CD14-positive monocyte (primary cell): ENCODE measurements around the gene MCL1. TPM values are rescaled to one million over a fixed set of nuclear protein-coding genes. Genes with fewer than 3 reads are reported as not detected.
"Not testable (repeated sequence)": the region's sequence is repeated elsewhere in the genome, so short reads cannot be mapped to it uniquely, and the experiment has no call there.

Experiments
- DNase-seq, 3 donors: peaks; one replicate each; pipeline ENCODE4 v3.0.0-alpha.2; 2011 to 2022
- H2AFZ ChIP-seq: 2 replicates; pipeline ENCODE4 v1.6.0; 2012; ENCODE audit warnings: mild to moderate bottlenecking, low read depth, low read length, inconsistent platforms; ENCODE audit not compliant: insufficient read depth, poor library complexity, severe bottlenecking
- H3K27ac ChIP-seq, 2 donors: 1 replicate in 1 of 2; 2 replicates in 1 of 2; pipeline ENCODE4 v1.5.1; 2012 to 2013; ENCODE audit warnings: low read length in 2 of 2, control low read depth in 1 of 2, inconsistent platforms in 1 of 2, low read depth in 1 of 2, mild to moderate bottlenecking in 1 of 2
- H3K27me3 ChIP-seq, 2 donors: one replicate each; pipeline versions ENCODE4 v1.6.0 to v1.6.1; 2011 to 2013; ENCODE audit warnings: low read length in 2 of 2; ENCODE audit not compliant: control insufficient read depth in 2 of 2, insufficient read depth in 2 of 2
- H3K36me3 ChIP-seq, 2 donors: replicated peaks in 1 of 2; 1 replicate in 1 of 2; 2 replicates in 1 of 2; pipeline versions ENCODE4 v1.5.1 to v1.6.1; 2012 to 2013; ENCODE audit warnings: low read length in 2 of 2, control low read depth in 1 of 2, inconsistent platforms in 1 of 2, mild to moderate bottlenecking in 1 of 2; ENCODE audit not compliant: insufficient read depth in 2 of 2, control insufficient read depth in 1 of 2
- H3K4me1 ChIP-seq, 2 donors: 1 replicate in 1 of 2; 2 replicates in 1 of 2; pipeline versions ENCODE4 v1.5.1 to v1.6.1; 2012 to 2013; ENCODE audit warnings: low read length in 2 of 2, control low read depth in 1 of 2, inconsistent platforms in 1 of 2, mild to moderate bottlenecking in 1 of 2, moderate library complexity in 1 of 2; ENCODE audit not compliant: insufficient read depth in 2 of 2, control insufficient read depth in 1 of 2
- H3K4me2 ChIP-seq: replicated peaks from 2 replicates; pipeline ENCODE3; 2012; ENCODE audit warnings: low read length, moderate library complexity, mild to moderate bottlenecking; ENCODE audit not compliant: poor library complexity, severe bottlenecking; ENCODE audit errors: extremely low read depth
- H3K4me3 ChIP-seq, 3 experiments: fragments of 200-600 bp in 1 of 3; sonication (generic) in 1 of 3; replicated peaks in 1 of 3; 1 replicate in 2 of 3; 2 replicates in 1 of 3; pipeline ENCODE4 v1.5.1; 2011 to 2013; ENCODE audit warnings: low read length in 3 of 3, mild to moderate bottlenecking in 3 of 3, control low read depth in 2 of 3, low read depth in 2 of 3, inconsistent platforms in 1 of 3, moderate library complexity in 1 of 3
- H3K79me2 ChIP-seq: 2 replicates; pipeline ENCODE4 v1.6.0; 2012; ENCODE audit warnings: mild to moderate bottlenecking, control low read depth, inconsistent platforms, low read length, moderate library complexity; ENCODE audit not compliant: insufficient read depth
- H3K9ac ChIP-seq: 2 replicates; pipeline ENCODE4 v1.6.0; 2017; ENCODE audit warnings: low read length, mild to moderate bottlenecking; ENCODE audit not compliant: insufficient read depth, poor library complexity, severe bottlenecking
- H3K9me3 ChIP-seq, 2 donors: replicated peaks in 1 of 2; 1 replicate in 1 of 2; 2 replicates in 1 of 2; pipeline versions ENCODE4 v1.5.1 to v1.6.1; 2012 to 2013; ENCODE audit warnings: low read length in 2 of 2, control low read depth in 1 of 2; ENCODE audit not compliant: control insufficient read depth in 1 of 2, insufficient read depth in 1 of 2
- H4K20me1 ChIP-seq: 2 replicates; pipeline ENCODE4 v1.6.0; 2012; ENCODE audit warnings: mild to moderate bottlenecking, low read length, control low read depth, moderate library complexity; ENCODE audit not compliant: insufficient read depth
- H3K27ac Mint-ChIP-seq, 7 donors: one replicate each; pipeline ENCODE4 v1.8.0; 2020; ENCODE audit warnings: mild to moderate bottlenecking in 7 of 7, mixed read lengths in 7 of 7, moderate library complexity in 6 of 7, inconsistent platforms in 2 of 7
- H3K27me3 Mint-ChIP-seq, 3 donors: one replicate each; pipeline ENCODE4 v1.8.0; 2021 to 2022; ENCODE audit warnings: low read depth in 3 of 3, mild to moderate bottlenecking in 3 of 3, mixed read lengths in 3 of 3, moderate library complexity in 3 of 3, inconsistent platforms in 1 of 3
- H3K36me3 Mint-ChIP-seq, 2 donors: one replicate each; pipeline ENCODE4 v1.8.0; 2020; ENCODE audit warnings: mixed read lengths in 2 of 2, inconsistent platforms in 1 of 2, mild to moderate bottlenecking in 1 of 2
- H3K4me1 Mint-ChIP-seq: one replicate; pipeline ENCODE4 v1.8.0; 2020; ENCODE audit warnings: mild to moderate bottlenecking, mixed read lengths
- H3K4me3 Mint-ChIP-seq, 2 donors: one replicate each; pipeline ENCODE4 v1.8.0; 2020; ENCODE audit warnings: mild to moderate bottlenecking in 2 of 2, mixed read lengths in 2 of 2, moderate library complexity in 1 of 2
- H3K9me3 Mint-ChIP-seq, 7 donors: one replicate each; pipeline ENCODE4 v1.8.0; 2020 to 2022; ENCODE audit warnings: mixed read lengths in 7 of 7, mild to moderate bottlenecking in 6 of 7, moderate library complexity in 6 of 7, inconsistent platforms in 2 of 7
- CTCF ChIP-seq: fragments of 200-600 bp; IDR thresholded peaks from one replicate; pipeline ENCODE4 v1.8.0; 2022; ENCODE audit warnings: antibody characterized with exemption, mild to moderate bottlenecking
- WGBS: methylation state at CpG from one replicate; pipeline ENCODE4 v1.1.5; 2013; ENCODE audit warnings: missing lambda C conversion rate; ENCODE audit not compliant: insufficient coverage; 5-methylcytosine and 5-hydroxymethylcytosine counted together
- intact Hi-C, 2 donors: fragments of 100-400 bp; cut with micrococcal nuclease; formaldehyde crosslinking; loops; one replicate each; pipeline versions ENCODE4 v1.15.0 to v1.15.1; 2023
- polyA plus RNA-seq, 3 donors: library from polyadenylated mRNA; depleted of rRNA in 1 of 3; unstranded in 2 of 3; stranded (reverse) in 1 of 3; fragments of 300-500 nt in 2 of 3; fragments of >200 nt in 1 of 3; fragmentation: Illumina TruSeq in 2 of 3; gene quantifications; 1 replicate in 2 of 3; 2 replicates in 1 of 3; pipeline ENCODE4 v1.2.3, GENCODE V29; 2012 to 2021

The MCL1 gene
- polyA plus RNA-seq, 3 donors: 287 to 2,076 (median 301) TPM

DNA sequence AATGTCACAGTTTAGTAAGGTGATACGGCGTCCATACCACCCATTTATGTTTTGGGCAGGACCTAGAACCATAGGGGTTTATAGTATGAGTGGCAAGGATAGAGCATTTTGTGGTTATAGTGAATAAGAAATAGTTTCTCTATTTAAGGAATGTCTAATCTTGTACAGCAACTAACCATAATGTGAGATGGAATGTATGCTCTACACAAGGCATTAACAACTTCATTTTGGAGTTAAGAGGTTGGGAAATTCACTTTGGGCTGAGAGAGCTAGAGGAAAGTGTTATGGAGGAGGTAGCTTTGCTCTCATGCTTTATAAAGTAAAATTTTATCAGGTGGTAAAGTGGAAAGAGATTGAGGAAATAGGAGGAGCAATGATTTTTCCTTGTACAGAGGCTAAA, 3.0 kb upstream of the MCL1 start:
- H3K4me3 Mint-ChIP-seq: no peak overlapping the region
- intact Hi-C loops: loop anchor here in 1 of 2 donors (5.0 kb wide), 1 partner anchor 40 kb away; no protein-coding TSS in a partner anchor

GRCh38 chr1:150581962-150582361, 2.6 kb upstream of the MCL1 start:
- H3K4me1 Mint-ChIP-seq: peaks cover 31% of the 10 kb centered on the region
- not testable (repeated sequence) for H3K4me2 ChIP-seq, H3K4me3 ChIP-seq, H3K4me3 Mint-ChIP-seq, H3K9ac ChIP-seq, DNase-seq, H2AFZ ChIP-seq, H3K27ac ChIP-seq, H3K27me3 Mint-ChIP-seq, H3K9me3 ChIP-seq, H3K27me3 ChIP-seq
- H3K4me1 ChIP-seq: peaks cover 23 to 33% of the 10 kb centered on the region in 2 donors
- H3K79me2 ChIP-seq: peaks cover 49% of the 10 kb centered on the region
- H3K27ac Mint-ChIP-seq: peak overlapping the region in 4 of 7 donors; percentile 27 to 73 (median 54)
- intact Hi-C loops: loop anchor here in 1 of 2 donors (5.0 kb wide), 1 partner anchor 40 kb away; no protein-coding TSS in a partner anchor
- peaks cover 3 to 17% (median 11%) of the 10 kb centered on the region in 7 donors for H3K9me3 Mint-ChIP-seq
- peaks cover 8 to 15% of the 10 kb centered on the region in 2 donors for H3K36me3 ChIP-seq
- peaks cover 17 to 23% of the 10 kb centered on the region in 2 donors for H3K36me3 Mint-ChIP-seq
- H4K20me1 ChIP-seq: peaks cover 25% of the 10 kb centered on the region
- 98% methylated on average over 7 of the region's 14 CpGs for WGBS

More for the DNA sequence above, 3.0 kb upstream of the MCL1 start:
- DNase-seq: no peak
- TF ChIP-seq CTCF: no peak
- Mint-ChIP-seq H3K4me1 (peaks cover 31% of the 10 kb centered on the region), H3K27me3 (peaks cover 0 to 4% (median 0%) of the 10 kb centered on the region in 3 donors), H3K9me3 (peaks cover 3 to 13% (median 11%) of the 10 kb centered on the region in 7 donors), H3K36me3 (peaks cover 13 to 18% of the 10 kb centered on the region in 2 donors), H3K27ac (peak overlapping the region in 6 of 7 donors; percentile 27 to 82 (median 57))
- Histone ChIP-seq H4K20me1 (peaks cover 21% of the 10 kb centered on the region), H3K4me1 (peaks cover 23 to 33% of the 10 kb centered on the region in 2 donors), H2AFZ (no peak overlapping the region), H3K4me3 (peak overlapping the region in 1 of 3 experiments; percentile 19), H3K9ac (no peak overlapping the region), H3K4me2 (peak overlapping the region; percentile 23), H3K36me3 (peaks cover 4 to 11% of the 10 kb centered on the region in 2 donors), H3K27ac (peak overlapping the region; percentile 52 to 67), H3K27me3 (no peaks in the 10 kb centered on the region), H3K79me2 (peaks cover 45% of the 10 kb centered on the region), H3K9me3 (no peaks in the 10 kb centered on the region)
- no CpG with 5 or more reads among the region's 2 CpGs for WGBS

DNA sequence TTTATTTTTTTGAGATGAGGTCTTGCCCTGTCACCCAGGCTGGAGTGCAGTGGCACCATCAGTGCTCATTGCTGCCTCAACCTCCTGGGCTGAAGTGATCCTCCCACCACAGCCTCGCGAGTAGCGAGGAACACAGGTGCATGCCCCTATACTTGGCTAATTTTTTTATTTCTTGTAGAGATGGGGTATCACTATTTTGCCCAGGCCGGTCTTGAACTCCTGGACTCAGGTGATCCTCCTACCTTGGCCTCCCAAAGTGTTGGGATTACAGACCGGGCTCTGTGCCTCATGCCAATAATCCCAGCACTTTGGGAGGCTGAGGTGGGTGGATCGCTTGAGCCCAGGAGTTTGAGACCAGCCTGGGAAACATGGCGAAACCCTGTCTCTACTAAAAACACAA, 2.0 kb upstream of the MCL1 start:
- not testable (repeated sequence) for H3K4me3 ChIP-seq, DNase-seq, H3K9ac ChIP-seq, H3K4me3 Mint-ChIP-seq, H3K4me2 ChIP-seq, H3K27me3 Mint-ChIP-seq, H3K27ac ChIP-seq, H3K9me3 ChIP-seq, H3K27me3 ChIP-seq, H2AFZ ChIP-seq
- Mint-ChIP-seq H3K9me3 (peaks cover 3 to 18% (median 11%) of the 10 kb centered on the region in 7 donors), H3K27ac (peak overlapping the region in 2 of 7 donors; percentile 45 to 100), H3K4me1 (peaks cover 31% of the 10 kb centered on the region), H3K36me3 (peaks cover 22 to 28% of the 10 kb centered on the region in 2 donors)
- Histone ChIP-seq H3K36me3 (peaks cover 13 to 21% of the 10 kb centered on the region in 2 donors), H4K20me1 (peaks cover 30% of the 10 kb centered on the region), H3K4me1 (peaks cover 23 to 33% of the 10 kb centered on the region in 2 donors), H3K79me2 (peaks cover 54% of the 10 kb centered on the region)
- intact Hi-C loops: loop anchor here in 1 of 2 donors (5.0 kb wide), 1 partner anchor 41 kb away; no protein-coding TSS in a partner anchor
- WGBS: 100% methylated on average over 1 of the region's 7 CpGs

DNA sequence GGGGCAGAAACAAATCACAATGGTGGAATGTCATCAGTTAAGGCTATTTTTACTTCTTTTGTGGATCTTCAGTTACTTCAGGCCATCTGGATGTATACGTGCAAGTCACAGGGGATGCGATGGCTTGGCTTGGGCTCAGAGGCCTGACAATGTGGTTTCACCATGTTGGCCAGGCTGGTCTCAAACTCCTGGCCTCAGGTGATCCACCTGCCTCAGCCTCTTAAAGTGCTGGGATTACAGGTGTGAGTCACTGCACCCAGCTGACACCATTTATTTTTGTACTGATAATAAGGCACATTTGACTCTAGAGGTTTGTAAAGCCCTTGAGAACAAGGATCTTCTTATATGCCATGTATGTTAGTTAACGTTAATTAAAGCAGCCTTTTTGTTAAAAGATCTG, 1.6 kb upstream of the MCL1 start:
- Histone ChIP-seq H3K36me3 (peaks cover 18 to 25% of the 10 kb centered on the region in 2 donors), H3K4me1 (peaks cover 24 to 35% of the 10 kb centered on the region in 2 donors), H4K20me1 (peaks cover 35% of the 10 kb centered on the region), H3K79me2 (peaks cover 59% of the 10 kb centered on the region)
- H3K27me3 ChIP-seq, H3K4me3 ChIP-seq, H2AFZ ChIP-seq, H3K4me2 ChIP-seq, H3K9me3 ChIP-seq, H3K27me3 Mint-ChIP-seq, H3K9ac ChIP-seq, DNase-seq, H3K27ac ChIP-seq: not testable (repeated sequence)
- peaks cover 32% of the 10 kb centered on the region for H3K4me1 Mint-ChIP-seq
- WGBS: 100% methylated on average over 1 of the region's 3 CpGs
- intact Hi-C loops: loop anchor here in 1 of 2 donors (5.0 kb wide), 1 partner anchor 41 kb away; no protein-coding TSS in a partner anchor
- H3K36me3 Mint-ChIP-seq: peaks cover 27 to 33% of the 10 kb centered on the region in 2 donors
- H3K27ac Mint-ChIP-seq: peak overlapping the region; percentile 97 to 100 (median 98)
- H3K9me3 Mint-ChIP-seq: peaks cover 3 to 18% (median 11%) of the 10 kb centered on the region in 7 donors
- H3K4me3 Mint-ChIP-seq: peak overlapping the region in 1 of 2 donors; percentile 81
